ENCODE measurements around the gene ADCY7.
"Not testable (repeated sequence)": the region's sequence is repeated elsewhere in the genome, so short reads cannot be mapped to it uniquely, and the experiment has no call there.

ADCY7 gene

GRCh38 chr16:50266337-50267091, at the start of gene ADCY7:
Gene ADCY7 (plus strand): TSS chr16:50266551. CDS start chr16:50288180, 21,629 bp downstream.
- DNase-seq (peak; percentile 88), ATAC-seq (peak; percentile 89)

GRCh38 chr16:50219402-50219975, 46.9 kb upstream of the ADCY7 start:
- ATAC-seq, result no peak
- no peak for DNase-seq

- DNase-seq (no peak), ATAC-seq (no peak)
These were observed 42.1 kb upstream of the ADCY7 start for GRCh38 chr16:50224286-50224685.

- DNase-seq (no peak), ATAC-seq (no peak)
These were observed 39.2 kb upstream of the ADCY7 start for GRCh38 chr16:50227120-50227519.

- DNase-seq (no peak), ATAC-seq (no peak)
These were observed 38.7 kb upstream of the ADCY7 start for GRCh38 chr16:50227665-50228064.

GRCh38 chr16:50228364-50228868, 37.9 kb upstream of the ADCY7 start:
- ATAC-seq, result peak; percentile 75
- DNase-seq, result no peak

- no peak for DNase-seq
These were observed 37.1 kb upstream of the ADCY7 start for GRCh38 chr16:50229149-50229726.

GRCh38 chr16:50234771-50235556, 31.4 kb upstream of the ADCY7 start:
- no peak for DNase-seq
- ATAC-seq, result no peak

More at GRCh38 chr16:50229149-50229726, 37.1 kb upstream of the ADCY7 start:
- ATAC-seq, result no peak

GRCh38 chr16:50235581-50235980, 30.8 kb upstream of the ADCY7 start:
- no peak for DNase-seq
- ATAC-seq, result no peak

GRCh38 chr16:50238314-50238713, 28.0 kb upstream of the ADCY7 start:
- ATAC-seq, result no peak
- no peak for DNase-seq

GRCh38 chr16:50238868-50239301, 27.5 kb upstream of the ADCY7 start:
- DNase-seq, result no peak

GRCh38 chr16:50243024-50243423, 23.3 kb upstream of the ADCY7 start:
- not testable (repeated sequence) for DNase-seq

More at GRCh38 chr16:50238868-50239301, 27.5 kb upstream of the ADCY7 start:
- no peak for ATAC-seq

GRCh38 chr16:50244140-50244503, 22.2 kb upstream of the ADCY7 start:
- ATAC-seq, result no peak
- DNase-seq, result no peak

More at GRCh38 chr16:50243024-50243423, 23.3 kb upstream of the ADCY7 start:
- not testable (repeated sequence) for ATAC-seq

- ATAC-seq (no peak), DNase-seq (no peak)
These were observed 21.6 kb upstream of the ADCY7 start for GRCh38 chr16:50244504-50245416.

- DNase-seq (peak; percentile 66), ATAC-seq (peak; percentile 86)
These were observed 20.7 kb upstream of the ADCY7 start for GRCh38 chr16:50245417-50246298.

- DNase-seq (peak; percentile 40), ATAC-seq (no peak)
These were observed 19.8 kb upstream of the ADCY7 start for GRCh38 chr16:50246299-50247122.

- no peak for DNase-seq
- no peak for ATAC-seq
These were observed 19.0 kb upstream of the ADCY7 start for GRCh38 chr16:50247123-50247905.

- DNase-seq (no peak), ATAC-seq (no peak)
These were observed 18.3 kb upstream of the ADCY7 start for GRCh38 chr16:50247906-50248608.
